T1000 (cell line): ENCODE measurements around the gene ASH1L.
"Not testable (repeated sequence)": the region's sequence is repeated elsewhere in the genome, so short reads cannot be mapped to it uniquely, and the experiment has no call there.

Source experiments
- DNase-seq: peaks from one replicate; lab custom pipeline; 2025; ENCODE audit warnings: mixed read lengths; lab: John Stamatoyannopoulos, UW

Gene ASH1L

GRCh38 chr1:155437405-155437804, 125.2 kb downstream of the ASH1L start:
- DNase-seq, result no peak

GRCh38 chr1:155433831-155434389, 128.7 kb downstream of the ASH1L start:
- DNase-seq, result not testable (repeated sequence)

- DNase-seq, result not testable (repeated sequence)
These were observed 129.3 kb downstream of the ASH1L start for GRCh38 chr1:155433128-155433830.

- no peak for DNase-seq
These were observed 138.5 kb downstream of the ASH1L start for GRCh38 chr1:155424091-155424490.

GRCh38 chr1:155420788-155421187, 141.8 kb downstream of the ASH1L start:
- DNase-seq, result no peak

- not testable (repeated sequence) for DNase-seq
These were observed 150.8 kb downstream of the ASH1L start for GRCh38 chr1:155411840-155412239.

GRCh38 chr1:155410931-155411330, 151.7 kb downstream of the ASH1L start:
- no peak for DNase-seq

GRCh38 chr1:155396874-155397476, 165.6 kb downstream of the ASH1L start:
- no peak for DNase-seq

GRCh38 chr1:155392898-155393411, 169.6 kb downstream of the ASH1L start:
- DNase-seq, result no peak

GRCh38 chr1:155389826-155390225, 172.8 kb downstream of the ASH1L start:
- no peak for DNase-seq

- not testable (repeated sequence) for DNase-seq
These were observed 176.8 kb downstream of the ASH1L start for GRCh38 chr1:155385836-155386235.

GRCh38 chr1:155383406-155383805, 179.2 kb downstream of the ASH1L start:
- DNase-seq, result no peak

GRCh38 chr1:155379631-155380090, 182.9 kb downstream of the ASH1L start:
- no peak for DNase-seq

GRCh38 chr1:155379180-155379579, 183.4 kb downstream of the ASH1L start:
- DNase-seq, result no peak

- DNase-seq, result no peak
These were observed 202.6 kb downstream of the ASH1L start for GRCh38 chr1:155360051-155360450.

- DNase-seq, result no peak
These were observed 210.0 kb downstream of the ASH1L start for GRCh38 chr1:155352631-155353030.

GRCh38 chr1:155342842-155343241, 219.8 kb downstream of the ASH1L start:
- no peak for DNase-seq

- DNase-seq, result no peak
These were observed 223.0 kb downstream of the ASH1L start for GRCh38 chr1:155339515-155340097.

- no peak for DNase-seq
These were observed 227.6 kb downstream of the ASH1L start for GRCh38 chr1:155334962-155335361.

- DNase-seq, result no peak
These were observed 232.5 kb downstream of the ASH1L start for GRCh38 chr1:155329980-155330598.

- DNase-seq, result not testable (repeated sequence)
These were observed 233.7 kb downstream of the ASH1L start for GRCh38 chr1:155328856-155329255.

GRCh38 chr1:155327981-155328380, 234.6 kb downstream of the ASH1L start:
- DNase-seq, result no peak
